ENCODE results near the gene CBR1. TPM values are rescaled to one million over a fixed set of nuclear protein-coding genes. Genes with fewer than 3 reads are reported as not detected.

CBR1 gene
- total RNA-seq, 1 donor: 73.5 TPM

GRCh38 chr21:36079671-36080070 lies 9.8 kb downstream of the CBR1 start:
- Histone ChIP-seq H3K27me3 (ENCODE audit: insufficient read depth, low read length) (no peaks in the 10 kb centered on the region), H3K79me2 (ENCODE audit: insufficient read depth, low read length) (no peaks in the 10 kb centered on the region), H2AFZ (ENCODE audit: low read length) (no peak overlapping the region), H3K27ac (ENCODE audit: low read depth, low read length) (no peak overlapping the region), H4K20me1 (ENCODE audit: insufficient read depth, low read length) (no peaks in the 10 kb centered on the region), H3K4me1 (ENCODE audit: insufficient read depth, low read length) (no peaks in the 10 kb centered on the region), H3K36me3 (ENCODE audit: insufficient read depth, low read length) (no peaks in the 10 kb centered on the region), H3K4me3 (ENCODE audit: insufficient read depth, low read length) (no peak overlapping the region), H3K9me3 (ENCODE audit: low read depth, low read length) (no peaks in the 10 kb centered on the region), H3K4me2 (ENCODE audit: insufficient read depth, low read length) (no peak overlapping the region)
- DNase-seq (ENCODE audit: insufficient read length, low spot score, missing footprints): no peak
- TF ChIP-seq, protein P1, sequence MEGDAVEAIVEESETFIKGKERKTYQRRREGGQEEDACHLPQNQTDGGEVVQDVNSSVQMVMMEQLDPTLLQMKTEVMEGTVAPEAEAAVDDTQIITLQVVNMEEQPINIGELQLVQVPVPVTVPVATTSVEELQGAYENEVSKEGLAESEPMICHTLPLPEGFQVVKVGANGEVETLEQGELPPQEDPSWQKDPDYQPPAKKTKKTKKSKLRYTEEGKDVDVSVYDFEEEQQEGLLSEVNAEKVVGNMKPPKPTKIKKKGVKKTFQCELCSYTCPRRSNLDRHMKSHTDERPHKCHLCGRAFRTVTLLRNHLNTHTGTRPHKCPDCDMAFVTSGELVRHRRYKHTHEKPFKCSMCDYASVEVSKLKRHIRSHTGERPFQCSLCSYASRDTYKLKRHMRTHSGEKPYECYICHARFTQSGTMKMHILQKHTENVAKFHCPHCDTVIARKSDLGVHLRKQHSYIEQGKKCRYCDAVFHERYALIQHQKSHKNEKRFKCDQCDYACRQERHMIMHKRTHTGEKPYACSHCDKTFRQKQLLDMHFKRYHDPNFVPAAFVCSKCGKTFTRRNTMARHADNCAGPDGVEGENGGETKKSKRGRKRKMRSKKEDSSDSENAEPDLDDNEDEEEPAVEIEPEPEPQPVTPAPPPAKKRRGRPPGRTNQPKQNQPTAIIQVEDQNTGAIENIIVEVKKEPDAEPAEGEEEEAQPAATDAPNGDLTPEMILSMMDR (IDR thresholded peaks at IDR 0.05; ENCODE audit: extremely low read depth, low read depth, low read length): no peak

GRCh38 chr21:36080386-36080785 lies 10.6 kb downstream of the CBR1 start:
- Histone ChIP-seq H3K4me1 (ENCODE audit: insufficient read depth, low read length) (no peaks in the 10 kb centered on the region), H3K36me3 (ENCODE audit: insufficient read depth, low read length) (no peaks in the 10 kb centered on the region), H4K20me1 (ENCODE audit: insufficient read depth, low read length) (no peaks in the 10 kb centered on the region), H3K4me2 (ENCODE audit: insufficient read depth, low read length) (no peak overlapping the region), H3K9me3 (ENCODE audit: low read depth, low read length) (no peaks in the 10 kb centered on the region), H2AFZ (ENCODE audit: low read length) (no peak overlapping the region), H3K79me2 (ENCODE audit: insufficient read depth, low read length) (no peaks in the 10 kb centered on the region), H3K27ac (ENCODE audit: low read depth, low read length) (no peak overlapping the region), H3K4me3 (ENCODE audit: insufficient read depth, low read length) (no peak overlapping the region), H3K27me3 (ENCODE audit: insufficient read depth, low read length) (no peaks in the 10 kb centered on the region)
- TF ChIP-seq, protein P1 (IDR thresholded peaks at IDR 0.05; ENCODE audit: extremely low read depth, low read depth, low read length): no peak
- DNase-seq (ENCODE audit: insufficient read length, low spot score, missing footprints): no peak

DNA sequence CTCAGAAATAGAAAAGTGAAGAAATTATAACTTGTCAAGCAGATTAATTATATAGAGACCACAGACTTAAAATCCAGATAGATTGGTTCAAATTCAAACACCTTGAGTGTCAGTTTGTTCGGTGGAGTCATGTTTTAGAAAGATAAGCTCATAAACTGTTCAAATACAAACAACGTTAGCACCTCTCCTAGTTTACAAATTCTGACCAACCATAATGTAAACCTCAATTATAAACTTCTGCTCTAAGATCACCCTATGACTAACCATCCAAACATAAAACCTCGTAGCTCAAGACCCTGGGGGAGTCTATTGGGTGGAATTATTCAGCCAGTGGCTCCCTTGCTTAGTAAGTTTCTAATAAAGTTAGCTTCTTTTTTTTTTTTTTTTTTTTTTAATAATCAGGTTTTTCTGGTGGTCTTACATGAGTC lies 12.4 kb downstream of the CBR1 start:
- Histone ChIP-seq H3K4me1 (ENCODE audit: insufficient read depth, low read length) (no peaks in the 10 kb centered on the region), H3K27ac (ENCODE audit: low read depth, low read length) (no peak overlapping the region), H3K79me2 (ENCODE audit: insufficient read depth, low read length) (no peaks in the 10 kb centered on the region), H3K27me3 (ENCODE audit: insufficient read depth, low read length) (no peaks in the 10 kb centered on the region), H4K20me1 (ENCODE audit: insufficient read depth, low read length) (no peaks in the 10 kb centered on the region), H3K9me3 (ENCODE audit: low read depth, low read length) (no peaks in the 10 kb centered on the region), H3K36me3 (ENCODE audit: insufficient read depth, low read length) (no peaks in the 10 kb centered on the region), H3K4me2 (ENCODE audit: insufficient read depth, low read length) (no peak overlapping the region), H2AFZ (ENCODE audit: low read length) (no peak overlapping the region), H3K4me3 (ENCODE audit: insufficient read depth, low read length) (no peak overlapping the region)
- DNase-seq (ENCODE audit: insufficient read length, low spot score, missing footprints): peak; percentile 38
- TF ChIP-seq, protein P1 (IDR thresholded peaks at IDR 0.05; ENCODE audit: extremely low read depth, low read depth, low read length): no peak

DNA sequence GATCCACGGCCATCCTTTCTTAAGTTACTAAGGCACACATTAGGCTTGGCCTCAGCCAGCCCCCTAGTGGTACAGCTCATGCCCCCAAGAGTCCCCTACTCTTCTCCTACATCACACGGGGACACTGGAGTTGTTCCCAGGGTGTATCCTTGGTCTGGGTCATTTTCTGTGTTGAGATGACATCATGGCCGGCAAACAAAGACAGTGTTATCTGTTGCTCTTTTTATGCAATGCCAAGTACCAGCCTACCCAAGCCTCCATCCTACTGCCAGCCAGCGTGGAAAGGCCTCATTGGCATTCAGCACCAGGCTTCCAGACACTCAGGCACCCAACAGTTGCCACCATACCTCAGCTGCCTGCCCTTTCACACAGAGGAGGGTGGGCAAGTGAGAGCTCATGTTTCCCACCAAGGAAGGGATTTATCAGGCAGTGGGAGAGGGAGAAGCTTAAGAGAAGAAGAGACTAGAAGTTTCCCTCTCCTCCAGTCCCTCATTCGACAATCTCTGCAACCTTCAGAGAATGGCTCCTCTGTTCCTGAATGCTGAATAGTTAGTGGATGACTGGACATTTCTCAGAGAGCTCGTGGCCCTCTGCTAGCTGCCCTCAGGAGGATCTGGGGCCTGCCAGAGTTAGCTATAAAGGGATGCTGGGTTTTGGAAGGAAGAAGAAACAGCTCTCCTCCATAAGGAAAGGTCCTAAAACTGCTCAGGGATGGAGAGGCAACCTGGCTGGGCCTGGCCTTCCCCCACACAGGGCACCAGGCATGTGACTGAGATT lies 17.7 kb downstream of the CBR1 start:
- Histone ChIP-seq H3K9me3 (ENCODE audit: low read depth, low read length) (no peaks in the 10 kb centered on the region), H3K4me3 (ENCODE audit: insufficient read depth, low read length) (no peak overlapping the region), H2AFZ (ENCODE audit: low read length) (peak overlapping the region; percentile 76), H3K4me1 (ENCODE audit: insufficient read depth, low read length) (no peaks in the 10 kb centered on the region), H3K27me3 (ENCODE audit: insufficient read depth, low read length) (no peaks in the 10 kb centered on the region), H3K79me2 (ENCODE audit: insufficient read depth, low read length) (no peaks in the 10 kb centered on the region), H3K27ac (ENCODE audit: low read depth, low read length) (no peak overlapping the region), H3K36me3 (ENCODE audit: insufficient read depth, low read length) (no peaks in the 10 kb centered on the region), H3K4me2 (ENCODE audit: insufficient read depth, low read length) (no peak overlapping the region), H4K20me1 (ENCODE audit: insufficient read depth, low read length) (no peaks in the 10 kb centered on the region)
- DNase-seq (ENCODE audit: insufficient read length, low spot score, missing footprints): no peak
- TF ChIP-seq, protein P1 (IDR thresholded peaks at IDR 0.05; ENCODE audit: extremely low read depth, low read depth, low read length): no peak

Data from osteoblast (primary cell).